ENCODE measurements around the gene BAIAP2. TPM values are rescaled to one million over a fixed set of nuclear protein-coding genes. Genes with fewer than 3 reads are reported as not detected.

BAIAP2 gene
- polyA plus RNA-seq, 1 donor from 2014 or later, result 17.5 TPM

DNA sequence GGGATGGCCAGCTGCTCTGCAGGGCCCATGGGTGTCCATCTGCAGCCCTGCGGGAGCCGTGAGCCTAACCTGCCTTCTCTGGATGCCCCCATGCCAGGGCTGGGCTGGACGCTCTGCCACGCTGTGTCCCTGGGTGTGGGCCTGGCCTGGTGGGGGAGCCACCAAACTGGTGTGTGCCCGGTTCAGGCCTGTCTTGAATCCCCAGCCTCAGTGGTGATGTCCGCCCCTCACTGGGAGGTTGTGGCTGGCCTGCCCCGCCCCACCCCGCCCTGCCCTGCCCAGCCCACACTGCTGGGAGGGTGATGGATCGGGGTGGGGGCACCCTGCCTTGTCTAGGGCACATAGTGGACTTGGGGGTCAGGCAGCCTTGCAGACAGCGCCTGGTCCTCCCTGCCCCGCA lies 80.3 kb downstream of the BAIAP2 start (continued):
- TF ChIP-seq REST (IDR thresholded peaks at IDR 0.05; ENCODE audit: borderline replicate concordance), result no peak

DNA sequence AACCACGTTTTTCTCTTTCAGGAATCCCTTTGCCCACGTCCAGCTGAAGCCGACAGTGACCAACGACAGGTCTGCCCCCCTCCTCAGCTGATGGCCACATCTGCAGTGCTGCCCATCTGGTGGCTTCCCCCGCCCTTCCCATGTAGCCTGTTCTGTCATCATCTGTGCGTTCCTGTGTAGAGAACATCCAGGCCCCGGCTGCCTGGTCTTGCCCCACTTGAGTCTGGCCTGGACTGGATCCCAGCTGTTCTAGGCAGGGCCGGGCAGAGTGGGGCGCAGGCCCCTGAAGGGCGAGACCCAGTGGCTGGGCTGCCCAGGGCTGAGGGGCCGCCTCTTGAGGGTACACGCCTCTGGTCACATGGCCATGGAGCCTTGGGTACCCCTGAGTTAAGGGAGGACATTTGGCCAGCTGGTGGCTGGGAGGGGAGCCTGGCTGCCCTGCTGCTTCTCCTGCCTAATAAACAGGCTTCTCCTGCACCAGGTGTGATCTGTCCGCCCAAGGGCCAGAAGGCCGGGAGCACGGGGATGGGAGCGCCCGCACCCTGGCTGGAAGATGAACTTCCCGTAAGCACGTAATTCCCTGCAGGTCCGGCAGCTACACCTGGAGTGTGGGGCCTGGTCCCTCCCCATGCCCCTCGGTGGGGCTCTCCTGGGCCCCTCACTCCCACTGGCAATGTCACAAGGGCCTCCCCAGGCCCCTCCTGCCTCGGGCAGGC lies 81.0 kb downstream of the BAIAP2 start:
- H3K79me2 ChIP-seq (replicated peaks; ENCODE audit: insufficient read depth, low read length), result no peaks in the 10 kb centered on the region
- no peak overlapping the region for H3K27ac ChIP-seq (ENCODE audit: low read length)
- no peak overlapping the region for H3K4me3 ChIP-seq (ENCODE audit: low read length)
- H3K9me3 ChIP-seq (ENCODE audit: low read length), result no peaks in the 10 kb centered on the region
- TF ChIP-seq SMC3 (conservative IDR thresholded peaks at IDR 0.05; ENCODE audit: poor library complexity) (no peak), POLR2AphosphoS5 (IDR thresholded peaks at IDR 0.05) (no peak), CTCF (IDR thresholded peaks at IDR 0.05; ENCODE audit: poor library complexity, severe bottlenecking) (no peak), MXI1 (conservative IDR thresholded peaks at IDR 0.05; ENCODE audit: poor library complexity, severe bottlenecking) (no peak)
- no peaks in the 10 kb centered on the region for H3F3A ChIP-seq (ENCODE audit: insufficient read depth, low read length, poor library complexity, severe bottlenecking)
- no peak overlapping the region for H3K9ac ChIP-seq (ENCODE audit: low read length)
- no peak overlapping the region for H2AFZ ChIP-seq (ENCODE audit: low read depth, low read length)
- H3K36me3 ChIP-seq (ENCODE audit: insufficient read depth, low read length), result no peaks in the 10 kb centered on the region
- no peaks in the 10 kb centered on the region for H4K20me1 ChIP-seq (ENCODE audit: insufficient read depth)
- H3K4me2 ChIP-seq (ENCODE audit: low read length), result no peak overlapping the region
- H3K9me2 ChIP-seq (ENCODE audit: insufficient read depth, low read length), result no peaks in the 10 kb centered on the region
- H3K27me3 ChIP-seq (ENCODE audit: insufficient read depth, low read depth, low read length), result no peaks in the 10 kb centered on the region

GRCh38 chr17:81116704-81117103 lies 81.8 kb downstream of the BAIAP2 start:
- H2AFZ ChIP-seq (ENCODE audit: low read depth, low read length), result no peak overlapping the region
- no peaks in the 10 kb centered on the region for H3F3A ChIP-seq (ENCODE audit: insufficient read depth, low read length, poor library complexity, severe bottlenecking)
- H3K9me2 ChIP-seq (ENCODE audit: insufficient read depth, low read length), result no peaks in the 10 kb centered on the region
- no peak overlapping the region for H3K4me3 ChIP-seq (ENCODE audit: low read length)
- no peaks in the 10 kb centered on the region for H3K9me3 ChIP-seq (ENCODE audit: low read length)
- no peak overlapping the region for H3K9ac ChIP-seq (ENCODE audit: low read length)
- no peaks in the 10 kb centered on the region for H3K36me3 ChIP-seq (ENCODE audit: insufficient read depth, low read length)
- TF ChIP-seq RAD21 (conservative IDR thresholded peaks at IDR 0.05), result no peak
- no peak overlapping the region for H3K4me2 ChIP-seq (ENCODE audit: low read length)
- H3K27ac ChIP-seq (ENCODE audit: low read length), result no peak overlapping the region
- H4K20me1 ChIP-seq (ENCODE audit: insufficient read depth), result no peaks in the 10 kb centered on the region
- no peaks in the 10 kb centered on the region for H3K79me2 ChIP-seq (replicated peaks; ENCODE audit: insufficient read depth, low read length)
- no peaks in the 10 kb centered on the region for H3K27me3 ChIP-seq (ENCODE audit: insufficient read depth, low read depth, low read length)

GRCh38 chr17:81117672-81118198 lies 82.8 kb downstream of the BAIAP2 start:
- no peak overlapping the region for H3K9ac ChIP-seq (ENCODE audit: low read length)
- TF ChIP-seq CTCF (IDR thresholded peaks at IDR 0.05; ENCODE audit: poor library complexity, severe bottlenecking) (no peak), REST (IDR thresholded peaks at IDR 0.05; ENCODE audit: borderline replicate concordance) (no peak), SMC3 (conservative IDR thresholded peaks at IDR 0.05; ENCODE audit: poor library complexity) (no peak)
- no peaks in the 10 kb centered on the region for H4K20me1 ChIP-seq (ENCODE audit: insufficient read depth)
- no peak overlapping the region for H3K4me3 ChIP-seq (ENCODE audit: low read length)
- H3K27ac ChIP-seq (ENCODE audit: low read length), result no peak overlapping the region
- H3K79me2 ChIP-seq (replicated peaks; ENCODE audit: insufficient read depth, low read length), result no peaks in the 10 kb centered on the region
- H3K27me3 ChIP-seq (ENCODE audit: insufficient read depth, low read depth, low read length), result no peaks in the 10 kb centered on the region
- H2AFZ ChIP-seq (ENCODE audit: low read depth, low read length), result no peak overlapping the region
- no peaks in the 10 kb centered on the region for H3F3A ChIP-seq (ENCODE audit: insufficient read depth, low read length, poor library complexity, severe bottlenecking)
- H3K36me3 ChIP-seq (ENCODE audit: insufficient read depth, low read length), result no peaks in the 10 kb centered on the region
- no peaks in the 10 kb centered on the region for H3K9me2 ChIP-seq (ENCODE audit: insufficient read depth, low read length)
- H3K9me3 ChIP-seq (ENCODE audit: low read length), result no peaks in the 10 kb centered on the region
- no peak overlapping the region for H3K4me2 ChIP-seq (ENCODE audit: low read length)
